ENCODE measurements around the gene C2CD2. TPM values are rescaled to one million over a fixed set of nuclear protein-coding genes. Genes with fewer than 3 reads are reported as not detected.
A peak's percentile ranks its signal among the peaks of the same experiment; 100 is the strongest.

C2CD2 gene
- total and polyA plus RNA-seq, 2 of the 8 experiments (the other 6 are each of a cell fraction or from before 2014, with no cell fraction given) = 10.4 to 13.0 TPM

DNA sequence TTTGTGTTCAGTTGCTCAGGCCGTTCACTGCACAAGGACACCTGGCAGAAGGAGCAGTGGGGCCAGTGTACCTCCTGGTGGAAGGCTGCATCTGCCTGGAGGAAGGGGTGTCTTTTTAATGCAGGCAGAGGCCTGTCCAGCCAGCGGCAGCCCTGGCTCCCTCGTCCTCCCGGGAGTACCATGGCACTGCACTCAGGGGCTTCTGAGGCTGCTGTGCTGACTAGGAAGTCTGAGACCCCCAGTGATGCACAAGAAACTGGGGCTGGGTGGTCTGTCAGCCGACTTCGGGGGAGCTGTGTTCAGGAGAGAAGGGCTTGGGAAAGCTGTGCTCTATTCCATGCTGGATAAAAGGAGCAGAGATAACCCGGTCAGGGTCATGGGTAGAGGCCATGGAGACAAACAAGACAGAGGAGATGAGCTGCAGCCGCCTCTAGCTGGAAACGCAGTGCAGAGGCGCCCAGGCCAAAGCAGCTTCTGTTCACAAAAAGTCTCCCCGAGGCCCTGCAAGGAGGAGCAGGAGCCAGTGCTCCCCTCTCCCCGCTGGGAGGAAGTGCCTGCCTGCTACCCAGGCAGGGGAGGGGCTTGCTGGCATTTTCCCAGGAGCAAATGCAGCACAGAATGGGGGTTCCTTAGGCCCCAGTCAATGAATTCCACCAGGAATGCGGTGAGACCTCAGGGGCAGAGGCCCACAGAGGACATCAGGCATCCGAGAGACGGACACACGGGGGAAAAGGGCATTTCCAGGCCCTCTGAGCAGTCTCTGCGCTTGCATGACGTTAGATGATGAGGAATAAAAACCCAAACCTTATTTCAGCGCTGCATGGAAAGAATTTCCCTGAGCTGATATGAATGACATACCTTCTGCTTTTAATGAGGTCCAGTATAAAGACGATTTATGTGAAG lies 17.2 kb upstream of the C2CD2 start:
- H2BK12ac ChIP-seq (ENCODE audit: low read depth, low read length) = no peak overlapping the region; the same call in 1 of the 2 replicates
- no peak overlapping the region for H4K5ac ChIP-seq (ENCODE audit: insufficient read length, low read depth, low read length)
- H3K23me2 ChIP-seq (ENCODE audit: low read depth, low read length) = no peaks in the 10 kb centered on the region
- no peaks in the 10 kb centered on the region for H3K27me3 ChIP-seq (replicated peaks in 1 of 4; ENCODE audit: control insufficient read depth in 3 of 4, extremely low read depth in 1 of 4, insufficient read depth in 3 of 4, low read length in 3 of 4)
- peaks cover 0 to 5% (median 0%) of the 10 kb centered on the region in 4 experiments; a peak in 3 of 7 replicates for H3K4me1 ChIP-seq (replicated peaks in 1 of 4; ENCODE audit: control insufficient read depth in 3 of 4, insufficient read depth in 4 of 4, low read length in 3 of 4)
- no peaks in the 10 kb centered on the region for H3K36me3 ChIP-seq (ENCODE audit: control insufficient read depth in 2 of 4, insufficient read depth in 4 of 4, low read length in 3 of 4)
- no peak overlapping the region for H3K14ac ChIP-seq (ENCODE audit: insufficient read length)
- no peak overlapping the region for H3K23ac ChIP-seq (ENCODE audit: insufficient read length)
- H3K27ac ChIP-seq (ENCODE audit: low read depth, low read length) = no peak overlapping the region
- H2BK5ac ChIP-seq (ENCODE audit: low read depth, low read length) = peak overlapping the region; percentile 44; the same call in 1 of the 2 replicates
- TF ChIP-seq SAP30 (IDR thresholded peaks at IDR 0.05; ENCODE audit: insufficient read depth, insufficient replicate concordance, low read length) (no peak), JUN (IDR thresholded peaks at IDR 0.05; ENCODE audit: low read depth, low read length) (no peak), ASH2L (IDR thresholded peaks at IDR 0.05; ENCODE audit: low read length) (no peak)
- TF ChIP-seq, protein P1, sequence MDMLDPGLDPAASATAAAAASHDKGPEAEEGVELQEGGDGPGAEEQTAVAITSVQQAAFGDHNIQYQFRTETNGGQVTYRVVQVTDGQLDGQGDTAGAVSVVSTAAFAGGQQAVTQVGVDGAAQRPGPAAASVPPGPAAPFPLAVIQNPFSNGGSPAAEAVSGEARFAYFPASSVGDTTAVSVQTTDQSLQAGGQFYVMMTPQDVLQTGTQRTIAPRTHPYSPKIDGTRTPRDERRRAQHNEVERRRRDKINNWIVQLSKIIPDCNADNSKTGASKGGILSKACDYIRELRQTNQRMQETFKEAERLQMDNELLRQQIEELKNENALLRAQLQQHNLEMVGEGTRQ (IDR thresholded peaks at IDR 0.05; ENCODE audit: low read length) = no peak
- H3K4me3 ChIP-seq (ENCODE audit: extremely low read depth in 1 of 4, insufficient read depth in 2 of 4, low read depth in 3 of 4, low read length in 4 of 4) = no peak overlapping the region
- no peak overlapping the region for H2BK20ac ChIP-seq (ENCODE audit: low read length)
- no peaks in the 10 kb centered on the region for H4K20me1 ChIP-seq (replicated peaks in 1 of 2; ENCODE audit: control insufficient read depth in 1 of 2, insufficient read depth in 2 of 2, low read length in 2 of 2)
- no peak overlapping the region for H3K4me2 ChIP-seq (ENCODE audit: insufficient read depth in 1 of 2, low read depth in 2 of 2, low read length in 2 of 2)
- no peak overlapping the region; the same call in 1 of the 2 replicates for H4K8ac ChIP-seq (ENCODE audit: extremely low read depth, insufficient read depth, low read length)
- no peak overlapping the region for H2BK15ac ChIP-seq (ENCODE audit: low read length)
- no peak overlapping the region for H2BK120ac ChIP-seq (replicated peaks; ENCODE audit: low read depth, low read length)
- H2AFZ ChIP-seq (ENCODE audit: low read length) = no peak overlapping the region; the same call in 1 of the 2 replicates
- DNase-seq (ENCODE audit: low read depth in 1 of 2, low spot score in 2 of 2) (peak in 1 of 2 experiments; percentile 53), FAIRE-seq (no peak)
- no peaks in the 10 kb centered on the region for H3K79me1 ChIP-seq (ENCODE audit: low read depth, low read length)
- no peak overlapping the region for H3K9ac ChIP-seq (replicated peaks in 1 of 4; ENCODE audit: extremely low read depth in 1 of 4, low read depth in 3 of 4, low read length in 3 of 4)
- WGBS, 2 experiments (ENCODE audit: extremely low coverage in 1 of 2, insufficient coverage in 1 of 2, insufficient read length in 1 of 2, insufficient replicate concordance in 2 of 2, low coverage in 1 of 2, low lambda C conversion rate in 2 of 2, missing lambda C conversion rate in 1 of 2) = 87% methylated on average over 20 of the region's 20 CpGs; no CpG with 5 or more reads in 1 of the 2 experiments
- peak overlapping the region; percentile 57 for H3K4ac ChIP-seq (replicated peaks; ENCODE audit: insufficient read length, low read depth, low read length)
- H3K79me2 ChIP-seq (ENCODE audit: control insufficient read depth in 1 of 2, insufficient read depth in 2 of 2, low read length in 2 of 2) = no peaks in the 10 kb centered on the region
- no peak overlapping the region for H2AK5ac ChIP-seq (ENCODE audit: low read depth, low read length)
- H3K56ac ChIP-seq (replicated peaks; ENCODE audit: insufficient read length, low read depth, low read length) = no peak overlapping the region
- H4K91ac ChIP-seq (replicated peaks; ENCODE audit: insufficient read length, low read length) = peak overlapping the region; percentile 47
- ChIA-PET POLR2A (ENCODE audit: partially characterized antibody) (no interaction called here), CTCF (ENCODE audit: partially characterized antibody) (interaction anchor here (1.1 kb wide), 1 partner anchor 137 kb away, joined by 3 read pairs; no protein-coding TSS in a partner anchor)
- H3K9me3 ChIP-seq (ENCODE audit: insufficient read depth in 2 of 2, low read depth in 1 of 2, low read length in 1 of 2) = no peaks in the 10 kb centered on the region
- no peak overlapping the region for H3K18ac ChIP-seq (ENCODE audit: extremely low read depth, low read length)
